Measurements from ENCODE around the gene PHACTR3. TPM values are rescaled to one million over a fixed set of nuclear protein-coding genes. Genes with fewer than 3 reads are reported as not detected.
A peak's percentile ranks its signal among the peaks of the same experiment; 100 is the strongest.

The PHACTR3 gene
- total RNA-seq, 1 donor: not detected

DNA sequence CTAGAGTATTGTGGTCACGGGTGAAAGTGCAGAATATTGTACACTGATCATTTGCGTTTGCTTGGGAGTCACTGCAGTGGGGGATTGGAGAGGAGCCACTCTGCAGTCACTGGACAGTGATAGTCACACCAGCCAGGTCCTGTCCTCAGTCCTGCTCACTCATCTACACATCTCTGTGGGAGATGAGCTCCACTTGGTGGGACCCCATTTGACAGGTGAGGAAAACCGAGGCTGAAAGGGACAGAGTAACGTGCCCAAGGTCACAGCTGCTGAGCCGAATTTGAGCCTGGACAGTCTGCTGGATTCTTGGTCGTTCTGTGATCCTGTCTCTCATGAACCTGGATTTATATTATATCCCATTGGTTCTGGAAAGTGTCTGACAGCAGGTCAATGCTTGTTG lies 17.7 kb upstream of the PHACTR3 start:
- H2AFZ ChIP-seq (ENCODE audit: low read length): no peak overlapping the region
- H3K9me3 ChIP-seq (ENCODE audit: low read depth, low read length): no peaks in the 10 kb centered on the region
- no peaks in the 10 kb centered on the region for H3K36me3 ChIP-seq (ENCODE audit: insufficient read depth, low read length)
- no peak overlapping the region for H3K4me3 ChIP-seq (ENCODE audit: insufficient read depth, low read length)
- DNase-seq (ENCODE audit: insufficient read length, low spot score, missing footprints): no peak
- no peaks in the 10 kb centered on the region for H3K27me3 ChIP-seq (ENCODE audit: insufficient read depth, low read length)
- H4K20me1 ChIP-seq (ENCODE audit: insufficient read depth, low read length): no peaks in the 10 kb centered on the region
- H3K79me2 ChIP-seq (ENCODE audit: insufficient read depth, low read length): no peaks in the 10 kb centered on the region
- no peak overlapping the region for H3K27ac ChIP-seq (ENCODE audit: low read depth, low read length)
- TF ChIP-seq, protein P1, sequence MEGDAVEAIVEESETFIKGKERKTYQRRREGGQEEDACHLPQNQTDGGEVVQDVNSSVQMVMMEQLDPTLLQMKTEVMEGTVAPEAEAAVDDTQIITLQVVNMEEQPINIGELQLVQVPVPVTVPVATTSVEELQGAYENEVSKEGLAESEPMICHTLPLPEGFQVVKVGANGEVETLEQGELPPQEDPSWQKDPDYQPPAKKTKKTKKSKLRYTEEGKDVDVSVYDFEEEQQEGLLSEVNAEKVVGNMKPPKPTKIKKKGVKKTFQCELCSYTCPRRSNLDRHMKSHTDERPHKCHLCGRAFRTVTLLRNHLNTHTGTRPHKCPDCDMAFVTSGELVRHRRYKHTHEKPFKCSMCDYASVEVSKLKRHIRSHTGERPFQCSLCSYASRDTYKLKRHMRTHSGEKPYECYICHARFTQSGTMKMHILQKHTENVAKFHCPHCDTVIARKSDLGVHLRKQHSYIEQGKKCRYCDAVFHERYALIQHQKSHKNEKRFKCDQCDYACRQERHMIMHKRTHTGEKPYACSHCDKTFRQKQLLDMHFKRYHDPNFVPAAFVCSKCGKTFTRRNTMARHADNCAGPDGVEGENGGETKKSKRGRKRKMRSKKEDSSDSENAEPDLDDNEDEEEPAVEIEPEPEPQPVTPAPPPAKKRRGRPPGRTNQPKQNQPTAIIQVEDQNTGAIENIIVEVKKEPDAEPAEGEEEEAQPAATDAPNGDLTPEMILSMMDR (IDR thresholded peaks at IDR 0.05; ENCODE audit: extremely low read depth, low read depth, low read length): no peak
- H3K4me1 ChIP-seq (ENCODE audit: insufficient read depth, low read length): no peaks in the 10 kb centered on the region
- H3K4me2 ChIP-seq (ENCODE audit: insufficient read depth, low read length): no peak overlapping the region

DNA sequence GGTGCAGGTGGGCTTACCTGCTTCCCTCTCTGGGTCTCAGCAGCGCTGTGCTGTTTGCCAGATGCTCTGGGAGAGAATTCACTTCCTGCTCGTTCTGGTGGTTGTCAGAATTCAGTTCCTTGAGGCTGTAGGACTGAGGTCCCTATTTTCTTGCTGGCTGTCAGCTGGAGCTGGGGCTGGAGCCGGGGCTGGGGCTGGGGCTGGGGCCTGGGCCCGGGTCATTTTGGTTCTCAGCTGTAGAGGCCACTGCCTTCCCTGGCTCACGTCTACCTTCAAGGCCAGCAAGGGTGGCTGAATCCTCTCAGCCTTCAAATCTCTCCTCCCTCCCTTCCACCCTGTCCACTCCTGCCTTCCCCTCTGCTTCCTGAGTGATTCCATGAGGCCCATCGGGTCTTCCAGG lies 16.8 kb upstream of the PHACTR3 start:
- TF ChIP-seq, protein P1 (IDR thresholded peaks at IDR 0.05; ENCODE audit: extremely low read depth, low read depth, low read length): no peak
- Histone ChIP-seq H3K36me3 (ENCODE audit: insufficient read depth, low read length) (no peaks in the 10 kb centered on the region), H3K27me3 (ENCODE audit: insufficient read depth, low read length) (no peaks in the 10 kb centered on the region), H2AFZ (ENCODE audit: low read length) (no peak overlapping the region), H3K4me1 (ENCODE audit: insufficient read depth, low read length) (no peaks in the 10 kb centered on the region), H3K79me2 (ENCODE audit: insufficient read depth, low read length) (no peaks in the 10 kb centered on the region), H4K20me1 (ENCODE audit: insufficient read depth, low read length) (no peaks in the 10 kb centered on the region), H3K27ac (ENCODE audit: low read depth, low read length) (no peak overlapping the region), H3K4me3 (ENCODE audit: insufficient read depth, low read length) (no peak overlapping the region), H3K4me2 (ENCODE audit: insufficient read depth, low read length) (no peak overlapping the region), H3K9me3 (ENCODE audit: low read depth, low read length) (no peaks in the 10 kb centered on the region)
- DNase-seq (ENCODE audit: insufficient read length, low spot score, missing footprints): no peak

DNA sequence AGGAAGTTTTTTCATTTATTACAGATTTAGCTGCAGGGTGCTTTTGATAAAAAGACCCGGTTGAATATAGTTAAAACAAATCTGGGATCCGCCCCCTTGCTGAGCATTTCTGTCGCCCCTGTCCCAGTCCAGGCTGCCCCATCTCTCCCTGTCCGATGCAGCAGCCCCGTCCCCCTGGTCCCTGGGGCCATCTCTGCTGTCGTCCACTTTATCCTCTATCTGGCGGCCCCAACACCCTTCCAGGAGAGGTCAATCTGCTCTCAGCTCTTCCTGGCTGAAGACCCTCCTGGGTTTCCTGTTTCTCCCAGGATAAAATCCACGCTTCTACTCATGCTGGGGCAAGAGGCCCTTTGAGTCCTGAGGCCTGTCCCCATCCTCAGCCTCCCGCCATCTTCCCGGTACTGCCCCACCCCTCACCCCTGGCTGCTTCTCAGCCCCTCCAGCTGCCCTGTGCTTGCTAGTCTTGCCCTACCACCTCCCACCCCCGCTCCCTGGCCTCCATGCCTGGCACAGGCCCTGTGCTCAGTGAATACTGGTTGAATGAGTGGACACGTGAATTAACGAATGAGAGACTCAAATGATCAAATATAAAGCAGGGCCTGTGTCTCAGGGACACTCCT lies 16.0 kb upstream of the PHACTR3 start:
- DNase-seq (ENCODE audit: insufficient read length, low spot score, missing footprints): no peak
- Histone ChIP-seq H3K27ac (ENCODE audit: low read depth, low read length) (no peak overlapping the region), H4K20me1 (ENCODE audit: insufficient read depth, low read length) (no peaks in the 10 kb centered on the region), H3K27me3 (ENCODE audit: insufficient read depth, low read length) (no peaks in the 10 kb centered on the region), H3K9me3 (ENCODE audit: low read depth, low read length) (no peaks in the 10 kb centered on the region), H3K4me2 (ENCODE audit: insufficient read depth, low read length) (no peak overlapping the region), H2AFZ (ENCODE audit: low read length) (no peak overlapping the region), H3K36me3 (ENCODE audit: insufficient read depth, low read length) (no peaks in the 10 kb centered on the region), H3K4me3 (ENCODE audit: insufficient read depth, low read length) (no peak overlapping the region), H3K79me2 (ENCODE audit: insufficient read depth, low read length) (no peaks in the 10 kb centered on the region), H3K4me1 (ENCODE audit: insufficient read depth, low read length) (no peaks in the 10 kb centered on the region)
- TF ChIP-seq, protein P1 (IDR thresholded peaks at IDR 0.05; ENCODE audit: extremely low read depth, low read depth, low read length): no peak

DNA sequence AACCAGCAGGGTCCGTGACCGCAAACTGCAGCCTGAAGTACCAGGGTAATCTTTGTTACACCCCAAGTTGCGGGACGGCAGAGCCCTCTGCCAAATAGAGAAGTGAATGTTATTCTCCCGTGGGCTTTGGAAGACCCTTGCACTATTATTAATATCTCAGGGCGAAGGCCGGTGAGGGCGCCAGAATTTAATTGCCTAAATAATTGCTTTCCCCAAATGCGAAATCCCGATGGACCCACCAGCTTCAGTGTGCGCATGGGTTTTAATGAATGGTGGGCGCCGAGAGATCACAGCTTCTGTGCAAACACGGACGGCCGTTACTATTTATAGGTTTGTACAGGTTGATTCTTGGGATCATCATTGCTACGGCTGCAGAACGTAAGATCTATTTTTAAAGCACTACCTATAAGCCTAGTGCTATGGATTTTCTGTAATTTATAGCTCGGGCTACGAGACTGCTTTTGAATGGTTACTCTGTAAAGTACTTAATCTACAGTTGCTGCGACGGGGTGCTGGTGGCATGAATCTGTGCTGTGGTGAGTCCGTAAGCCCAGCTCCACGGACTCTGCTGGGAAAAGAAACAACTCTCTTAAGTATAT lies 15.2 kb upstream of the PHACTR3 start:
- Histone ChIP-seq H2AFZ (ENCODE audit: low read length) (no peak overlapping the region), H3K27me3 (ENCODE audit: insufficient read depth, low read length) (no peaks in the 10 kb centered on the region), H3K79me2 (ENCODE audit: insufficient read depth, low read length) (no peaks in the 10 kb centered on the region), H4K20me1 (ENCODE audit: insufficient read depth, low read length) (no peaks in the 10 kb centered on the region), H3K4me2 (ENCODE audit: insufficient read depth, low read length) (peak overlapping the region; percentile 14), H3K4me3 (ENCODE audit: insufficient read depth, low read length) (no peak overlapping the region), H3K27ac (ENCODE audit: low read depth, low read length) (no peak overlapping the region), H3K9me3 (ENCODE audit: low read depth, low read length) (no peaks in the 10 kb centered on the region), H3K36me3 (ENCODE audit: insufficient read depth, low read length) (no peaks in the 10 kb centered on the region), H3K4me1 (ENCODE audit: insufficient read depth, low read length) (no peaks in the 10 kb centered on the region)
- TF ChIP-seq, protein P1 (IDR thresholded peaks at IDR 0.05; ENCODE audit: extremely low read depth, low read depth, low read length): no peak
- DNase-seq (ENCODE audit: insufficient read length, low spot score, missing footprints): no peak

Data from osteoblast (primary cell).